ENCODE data around the gene ANKRD33B. TPM values are rescaled to one million over a fixed set of nuclear protein-coding genes. Genes with fewer than 3 reads are reported as not detected.

ANKRD33B gene
- total and polyA plus RNA-seq, 2 donors from 2014 or later, result 4.8 to 20.3 TPM

- no peak for FAIRE-seq
- no peak overlapping the region for H3K9ac ChIP-seq (ENCODE audit: low read length in 3 of 3)
- intact Hi-C loops (cut with DNase I), result no loop called here
Measured at GRCh38 chr5:10525124-10525495, 38.8 kb upstream of the ANKRD33B start.

GRCh38 chr5:10527281-10527950 is 36.5 kb upstream of the ANKRD33B start:
- H3K4me3 ChIP-seq (ENCODE audit: low read length in 3 of 3), result no peak overlapping the region
- no peak overlapping the region for H3K9ac ChIP-seq (ENCODE audit: low read length in 3 of 3)
- H3K36me3 ChIP-seq (ENCODE audit: control insufficient read depth in 2 of 3, insufficient read depth in 3 of 3, low read length in 3 of 3), result no peaks in the 10 kb centered on the region
- H3K4me1 ChIP-seq (ENCODE audit: control insufficient read depth in 2 of 3, insufficient read depth in 2 of 3, low read depth in 1 of 3, low read length in 3 of 3), result no peaks in the 10 kb centered on the region
- no peaks in the 10 kb centered on the region for H3K9me3 ChIP-seq (ENCODE audit: control insufficient read depth in 2 of 3, insufficient read depth in 1 of 3, low read length in 3 of 3)
- intact Hi-C loops (cut with DNase I), result no loop called here
- FAIRE-seq, result no peak
- H3K27ac ChIP-seq (ENCODE audit: low read depth in 2 of 2, low read length in 2 of 2), result no peak overlapping the region
- no peak for DNase-seq
- TF ChIP-seq CTCF (IDR thresholded peaks at IDR 0.05; ENCODE audit: borderline replicate concordance, extremely low read depth, insufficient read depth), result no peak
- H3K27me3 ChIP-seq (ENCODE audit: control insufficient read depth, insufficient read depth, low read length), result no peaks in the 10 kb centered on the region

More at GRCh38 chr5:10525124-10525495, 38.8 kb upstream of the ANKRD33B start:
- H3K27ac ChIP-seq (ENCODE audit: low read depth in 2 of 2, low read length in 2 of 2), result no peak overlapping the region
- H3K27me3 ChIP-seq (ENCODE audit: control insufficient read depth, insufficient read depth, low read length), result no peaks in the 10 kb centered on the region
- no peak for TF ChIP-seq CTCF (IDR thresholded peaks at IDR 0.05; ENCODE audit: borderline replicate concordance, extremely low read depth, insufficient read depth)
- H3K9me3 ChIP-seq (ENCODE audit: control insufficient read depth in 2 of 3, insufficient read depth in 1 of 3, low read length in 3 of 3), result no peaks in the 10 kb centered on the region
- H3K4me3 ChIP-seq (ENCODE audit: low read length in 3 of 3), result no peak overlapping the region
- no peaks in the 10 kb centered on the region for H3K4me1 ChIP-seq (ENCODE audit: control insufficient read depth in 2 of 3, insufficient read depth in 2 of 3, low read depth in 1 of 3, low read length in 3 of 3)
- no peak for DNase-seq
- no peaks in the 10 kb centered on the region for H3K36me3 ChIP-seq (ENCODE audit: control insufficient read depth in 2 of 3, insufficient read depth in 3 of 3, low read length in 3 of 3)

- Histone ChIP-seq H3K4me1 (ENCODE audit: control insufficient read depth in 2 of 3, insufficient read depth in 2 of 3, low read depth in 1 of 3, low read length in 3 of 3) (no peaks in the 10 kb centered on the region), H3K36me3 (ENCODE audit: control insufficient read depth in 2 of 3, insufficient read depth in 3 of 3, low read length in 3 of 3) (no peaks in the 10 kb centered on the region), H3K9me3 (ENCODE audit: control insufficient read depth in 2 of 3, insufficient read depth in 1 of 3, low read length in 3 of 3) (no peaks in the 10 kb centered on the region), H3K9ac (ENCODE audit: low read length in 3 of 3) (no peak overlapping the region), H3K27me3 (ENCODE audit: control insufficient read depth, insufficient read depth, low read length) (no peaks in the 10 kb centered on the region), H3K4me3 (ENCODE audit: low read length in 3 of 3) (no peak overlapping the region), H3K27ac (ENCODE audit: low read depth in 2 of 2, low read length in 2 of 2) (no peak overlapping the region)
- intact Hi-C loops (cut with DNase I), result no loop called here
- DNase-seq (no peak), FAIRE-seq (no peak)
- no peak for TF ChIP-seq CTCF (IDR thresholded peaks at IDR 0.05; ENCODE audit: borderline replicate concordance, extremely low read depth, insufficient read depth)
Measured at GRCh38 chr5:10528056-10528816, 35.6 kb upstream of the ANKRD33B start.
